HG03175 (cell line): ENCODE measurements around the gene PITPNC1.
A peak's percentile ranks its signal among the peaks of the same experiment; 100 is the strongest.
"Not testable (repeated sequence)": the region's sequence is repeated elsewhere in the genome, so short reads cannot be mapped to it uniquely, and the experiment has no call there.

Experiments used
- ATAC-seq: cut with Tn5 transposase; IDR thresholded peaks from one replicate; pipeline ENCODE4 v1.9.1; 2021; ENCODE audit warnings: mild to moderate bottlenecking, moderate library complexity; ENCODE audit not compliant: unreplicated experiment

PITPNC1 gene

DNA sequence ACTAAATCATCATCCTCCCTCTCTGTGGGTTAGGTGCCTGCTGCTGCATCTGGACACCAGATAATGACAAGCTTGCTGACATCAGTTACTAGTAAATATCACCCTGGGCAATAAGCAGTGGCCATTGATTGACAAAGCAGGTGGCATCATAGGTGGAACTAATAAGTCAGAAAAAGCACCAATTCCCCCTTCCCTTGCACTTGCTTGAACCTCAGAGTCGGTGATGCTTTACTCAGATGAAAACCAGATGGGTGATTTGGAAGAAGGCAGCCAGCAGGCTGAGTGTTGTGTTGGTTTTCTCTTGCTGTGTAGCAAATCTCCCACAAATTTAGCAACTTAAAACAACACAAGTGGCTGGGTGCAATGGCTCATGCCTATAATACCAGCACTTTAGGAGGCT, 193.7 kb downstream of the PITPNC1 start:
- no peak for ATAC-seq

DNA sequence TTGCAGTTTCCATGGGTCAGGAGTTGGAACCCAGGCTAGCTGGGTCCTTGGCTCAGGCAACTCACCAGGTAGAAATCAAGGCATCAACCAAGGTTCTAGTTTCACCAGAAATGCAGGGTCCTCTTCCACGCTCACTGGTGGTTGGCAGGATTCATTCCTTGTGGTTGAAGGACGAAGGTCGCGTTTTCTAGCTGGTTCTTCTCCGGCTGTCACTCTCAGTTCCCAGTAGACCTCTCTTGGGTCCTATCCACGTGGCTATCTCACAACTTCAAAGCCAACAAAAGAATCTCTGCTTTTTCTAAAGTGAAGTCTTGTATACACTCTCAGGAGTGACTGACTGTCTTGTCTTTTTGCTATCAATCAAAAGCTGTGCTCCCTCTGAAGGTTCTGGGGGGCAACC, 194.4 kb downstream of the PITPNC1 start:
- ATAC-seq, result no peak

DNA sequence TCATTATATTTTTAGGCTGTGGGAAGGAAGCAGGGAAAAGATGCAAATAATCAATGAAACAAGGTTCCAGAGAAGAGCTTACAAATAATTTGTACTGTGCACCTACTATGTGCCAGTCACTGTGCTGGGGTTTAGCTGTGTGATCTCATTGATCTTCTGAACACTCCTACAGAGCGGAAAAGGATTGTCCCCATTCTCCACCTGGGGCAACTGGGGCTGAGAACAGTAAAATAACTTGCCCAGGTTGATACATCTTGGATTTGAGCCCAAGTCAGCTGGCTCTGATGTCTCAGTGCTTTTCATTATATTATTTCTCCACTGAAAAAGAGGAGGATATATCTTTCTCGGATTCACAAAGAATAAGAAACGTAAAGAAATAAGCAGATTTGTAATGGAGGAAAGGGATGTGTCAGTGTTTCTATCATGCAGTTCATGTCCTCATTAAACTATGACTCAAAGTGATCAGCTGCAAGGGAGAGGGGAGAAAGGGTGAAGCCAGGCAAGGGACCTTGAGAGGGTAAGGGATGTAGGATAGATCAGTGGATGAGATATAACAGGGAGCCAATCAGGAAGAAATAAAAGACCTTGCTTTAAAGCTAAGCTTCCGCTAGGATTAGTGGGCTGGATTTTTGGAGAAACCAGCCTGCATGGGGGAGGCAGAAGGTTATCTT, 197.0 kb downstream of the PITPNC1 start:
- ATAC-seq, result peak; percentile 7

DNA sequence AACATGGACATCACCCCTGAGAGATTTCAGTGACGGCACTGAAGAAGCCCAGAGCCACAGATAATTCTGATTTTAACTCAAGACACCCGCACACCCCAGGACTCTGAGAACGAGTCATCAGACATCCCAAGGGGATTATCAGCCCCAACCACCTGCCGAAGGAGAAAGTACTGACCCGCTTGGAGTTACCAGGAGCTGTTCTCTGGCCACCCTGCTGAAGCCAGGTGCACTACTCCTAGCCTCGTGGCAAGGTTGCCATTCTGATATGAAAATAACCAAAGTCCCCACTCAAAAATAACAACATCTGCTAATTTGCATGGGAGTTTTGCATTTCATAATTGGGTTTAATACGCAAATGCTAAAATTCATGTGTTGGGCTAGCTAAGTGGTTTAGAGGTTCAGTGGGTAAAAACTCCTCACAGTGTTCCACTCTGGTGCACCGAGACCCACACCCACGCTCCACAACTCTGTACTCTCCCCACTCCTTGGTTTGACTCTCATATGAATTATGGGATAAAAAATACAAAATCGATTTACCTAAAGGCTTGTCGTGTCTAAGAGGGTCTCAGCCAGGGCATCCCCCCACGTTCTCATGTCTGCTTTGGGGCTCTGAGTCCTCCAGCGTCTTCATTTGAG, 197.7 kb downstream of the PITPNC1 start:
- ATAC-seq, result peak; percentile 50

DNA sequence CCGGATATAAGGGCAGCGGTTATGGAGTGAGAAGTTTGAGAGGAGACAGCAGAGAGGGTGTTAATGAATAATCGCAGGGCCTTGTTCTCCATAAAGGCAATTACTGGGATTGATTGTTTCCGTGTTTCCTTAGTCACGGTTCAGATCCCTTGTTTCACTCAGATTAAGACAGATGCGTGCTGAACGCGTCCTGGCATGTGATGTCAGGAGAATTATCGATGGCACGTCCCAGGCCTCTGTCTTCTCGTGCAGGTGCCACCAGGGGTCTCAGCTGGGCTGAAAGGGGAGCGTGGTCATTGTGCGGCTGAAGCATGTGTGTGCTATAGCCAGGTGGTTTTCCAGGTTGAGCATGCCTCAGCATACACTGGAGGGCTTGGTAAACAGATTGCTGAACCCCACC, 198.2 kb downstream of the PITPNC1 start:
- ATAC-seq, result peak; percentile 31

DNA sequence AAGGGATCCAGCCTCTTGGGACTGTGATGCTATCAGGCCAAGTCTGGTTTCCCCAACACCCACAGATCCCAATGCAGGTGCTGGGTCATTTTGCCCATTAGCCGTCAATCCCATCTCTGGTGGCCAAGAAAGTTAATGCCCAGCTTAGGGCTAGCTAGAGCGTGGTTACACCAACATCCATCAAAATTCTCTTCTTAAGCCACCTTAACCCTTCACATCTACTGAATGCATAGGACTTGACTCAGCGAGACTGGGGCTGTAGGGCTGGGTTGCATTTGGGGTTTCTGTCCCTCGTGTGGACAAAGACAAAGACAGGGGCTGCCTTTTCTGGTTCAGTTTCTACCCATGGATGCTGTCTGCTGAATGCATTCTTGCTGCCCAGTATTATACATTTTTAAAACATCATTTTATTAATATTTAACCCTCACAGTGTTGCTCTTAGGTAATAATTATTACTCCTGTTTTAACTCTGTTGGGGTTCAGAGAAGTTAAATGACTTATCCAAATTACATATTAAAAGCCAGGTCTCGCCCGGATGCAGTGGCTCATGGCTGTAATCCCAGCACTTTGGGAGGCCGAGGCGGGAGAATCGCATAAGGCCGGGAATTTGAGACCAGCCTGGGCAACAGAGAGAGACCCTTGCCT, 199.5 kb downstream of the PITPNC1 start:
- no peak for ATAC-seq

DNA sequence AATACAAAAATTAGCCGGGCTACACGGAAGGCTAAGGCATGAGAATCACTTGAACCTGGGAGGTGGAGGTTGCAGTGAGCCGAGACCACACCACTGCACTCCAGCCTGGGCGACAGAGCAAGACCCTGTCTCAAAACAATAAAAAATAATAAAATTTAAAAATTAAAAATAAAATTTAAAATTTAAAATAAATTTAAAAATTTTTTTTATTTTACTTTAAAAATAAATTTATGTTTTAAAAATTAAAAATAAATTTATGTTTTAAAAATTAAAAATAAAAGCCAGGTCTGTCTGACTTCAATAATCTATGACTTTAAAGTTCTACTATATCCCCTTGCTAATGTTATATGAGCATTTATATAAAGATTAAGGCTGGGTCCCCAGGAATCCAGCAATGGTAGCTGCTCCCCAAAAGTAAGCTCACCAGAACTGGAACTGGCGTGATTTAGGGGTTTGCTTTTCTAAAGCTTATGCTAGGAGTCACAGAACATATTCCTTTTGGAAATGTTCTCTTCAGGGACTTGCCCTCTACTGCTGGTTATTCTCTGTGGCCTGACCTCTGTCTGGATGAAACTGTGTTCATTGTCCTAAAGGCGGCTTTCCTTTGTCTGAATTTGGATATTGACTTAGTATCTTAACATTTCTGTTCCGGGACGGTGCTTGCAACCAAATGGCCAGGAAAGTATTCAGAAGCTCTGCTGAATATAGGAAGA, 200.5 kb downstream of the PITPNC1 start:
- no peak for ATAC-seq

DNA sequence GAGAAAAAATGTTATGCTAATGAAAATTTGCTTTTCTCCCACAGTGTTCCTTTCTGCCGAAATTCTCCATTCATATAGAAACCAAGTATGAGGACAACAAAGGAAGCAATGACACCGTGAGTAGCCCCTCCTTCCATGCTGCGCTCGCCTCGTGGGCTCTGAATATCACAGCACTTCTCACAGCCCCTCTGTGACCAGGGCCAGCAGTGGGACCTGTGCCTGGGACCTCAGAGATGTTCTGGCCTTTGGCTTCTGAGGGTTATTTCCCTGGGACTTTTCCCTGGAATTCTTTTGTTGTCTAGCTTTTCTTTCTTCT, 201.0 kb downstream of the PITPNC1 start:
- no peak for ATAC-seq

DNA sequence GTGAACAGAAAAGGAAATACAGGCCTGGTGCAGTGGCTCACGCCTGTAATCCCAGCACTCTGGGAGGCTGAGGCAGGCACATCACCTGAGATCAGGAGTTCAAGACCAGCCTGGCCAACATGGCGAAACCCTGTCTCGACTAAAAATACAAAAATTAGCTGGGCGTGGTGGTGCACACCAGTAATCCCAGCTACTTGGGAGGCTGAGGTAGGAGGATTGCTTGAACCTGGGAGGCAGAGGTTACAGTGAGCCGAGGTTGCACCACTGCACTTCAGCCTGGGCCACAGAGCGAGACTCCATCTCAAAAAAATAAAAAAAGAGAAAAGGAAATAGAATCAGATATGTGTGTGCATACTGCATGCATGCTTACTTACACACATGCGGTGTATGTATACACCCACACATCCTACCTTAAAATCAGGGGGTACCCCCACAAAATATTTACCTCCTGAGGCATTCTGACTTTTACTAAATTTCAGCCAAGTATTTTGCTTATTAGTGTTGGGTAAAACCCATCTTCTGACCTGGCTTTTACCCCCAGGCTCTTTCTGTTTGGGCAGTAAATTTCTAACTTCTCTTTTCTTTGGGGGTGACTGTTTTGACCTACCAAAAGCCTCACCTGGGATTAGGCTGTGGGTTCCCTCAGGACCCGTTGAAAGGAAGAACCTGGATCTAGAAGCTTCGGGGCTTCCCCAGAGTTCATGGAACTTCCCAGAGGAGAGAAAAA, 201.8 kb downstream of the PITPNC1 start:
- not testable (repeated sequence) for ATAC-seq

DNA sequence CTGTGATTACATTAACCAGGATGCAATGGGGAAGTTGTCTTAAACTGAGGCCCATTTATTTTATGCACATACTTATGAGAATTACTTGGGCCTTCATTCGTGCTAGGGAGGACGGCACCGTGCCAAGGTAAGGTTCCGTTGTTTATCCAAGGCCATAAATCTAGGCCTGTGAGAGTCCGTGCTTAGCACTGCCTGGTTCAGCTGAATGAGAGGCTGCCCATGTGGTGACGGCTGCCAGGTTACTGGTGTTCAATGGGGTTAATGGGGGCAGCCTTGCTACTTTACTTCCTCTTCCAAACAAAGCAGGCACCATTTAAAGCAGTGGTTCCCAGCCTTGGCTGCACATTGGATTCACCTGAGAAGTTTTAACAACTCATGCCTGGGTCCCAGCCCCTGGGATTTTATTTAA, 205.6 kb downstream of the PITPNC1 start:
- no peak for ATAC-seq

DNA sequence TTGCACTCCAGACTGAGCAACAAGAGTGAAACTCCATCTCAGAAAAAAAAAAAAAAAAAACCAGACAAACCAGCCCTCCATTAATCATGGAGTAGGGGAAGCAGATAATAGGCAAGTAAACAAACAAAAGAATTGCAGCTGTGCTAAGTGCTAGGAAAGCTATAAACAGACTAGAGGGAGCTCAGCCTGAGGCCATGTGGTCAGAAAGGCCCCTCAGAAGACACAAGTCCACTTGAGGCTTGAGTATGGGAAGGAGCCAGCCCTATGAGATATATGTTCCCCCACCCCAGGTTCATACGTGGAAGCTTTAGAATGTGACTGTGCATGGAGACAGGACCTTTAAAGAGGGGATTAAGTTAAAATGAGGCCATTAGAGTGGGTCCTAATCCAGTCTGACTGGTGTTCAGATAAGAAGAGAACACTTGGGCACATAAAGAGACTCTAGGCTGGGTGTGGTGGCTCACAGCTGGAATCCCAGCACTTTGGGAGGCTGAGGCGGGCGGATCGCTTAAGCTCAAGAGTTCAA, 208.1 kb downstream of the PITPNC1 start:
- no peak for ATAC-seq

DNA sequence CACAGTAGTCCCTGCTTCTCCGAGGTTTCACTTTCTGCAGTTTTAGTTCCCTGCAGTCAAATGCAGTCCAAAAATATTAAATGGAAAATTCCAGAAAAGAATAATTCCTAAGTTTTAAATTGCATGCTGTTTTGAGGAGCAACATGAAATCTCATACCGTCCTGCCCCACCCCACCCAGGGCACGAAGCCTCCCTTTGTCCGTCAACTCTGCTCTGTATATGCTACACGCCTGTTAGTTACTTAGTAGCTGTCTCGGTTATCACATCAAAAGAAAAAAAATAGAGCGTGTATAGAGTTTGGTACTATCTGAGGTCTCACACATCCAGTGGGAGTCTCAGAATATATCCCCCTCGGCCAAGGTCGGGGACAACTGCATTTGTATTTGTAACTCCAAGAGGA, 211.2 kb downstream of the PITPNC1 start:
- ATAC-seq, result no peak

DNA sequence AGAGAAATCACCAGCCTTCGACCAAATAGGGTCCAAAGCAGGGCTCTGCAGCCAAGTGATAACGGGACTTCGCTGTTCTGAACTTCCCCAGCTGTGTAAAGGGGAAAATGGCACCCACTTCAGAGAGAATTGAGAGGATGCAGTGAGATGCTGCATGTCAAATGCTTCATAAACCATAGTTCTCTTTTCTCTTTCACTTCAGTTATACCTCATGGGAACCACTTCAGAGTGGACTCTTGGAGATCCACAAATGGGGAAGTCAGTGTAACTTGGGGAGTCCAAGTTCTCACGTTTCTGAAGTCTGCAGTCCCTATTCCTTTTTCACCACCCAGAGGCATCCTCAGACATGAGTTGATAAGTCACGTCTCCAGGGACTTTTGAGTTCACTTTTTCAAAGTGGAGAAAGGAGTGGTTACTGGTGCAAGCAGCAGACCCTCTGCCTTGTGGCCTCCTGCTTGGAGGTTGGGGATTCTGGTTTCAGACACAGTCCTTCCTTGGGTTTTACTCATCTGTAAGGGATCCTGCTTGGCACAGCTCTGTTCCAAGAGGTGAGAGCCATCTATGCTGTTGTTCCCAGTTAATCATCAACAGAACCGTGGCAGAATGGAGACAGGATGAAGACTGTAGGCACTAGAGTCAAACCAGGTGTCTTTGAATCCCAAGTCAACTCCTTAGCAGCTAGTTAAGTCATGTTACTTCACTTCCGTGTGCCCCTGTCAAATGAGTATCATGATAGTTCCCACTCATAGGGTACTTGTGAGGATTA, 217.2 kb downstream of the PITPNC1 start:
- no peak for ATAC-seq

DNA sequence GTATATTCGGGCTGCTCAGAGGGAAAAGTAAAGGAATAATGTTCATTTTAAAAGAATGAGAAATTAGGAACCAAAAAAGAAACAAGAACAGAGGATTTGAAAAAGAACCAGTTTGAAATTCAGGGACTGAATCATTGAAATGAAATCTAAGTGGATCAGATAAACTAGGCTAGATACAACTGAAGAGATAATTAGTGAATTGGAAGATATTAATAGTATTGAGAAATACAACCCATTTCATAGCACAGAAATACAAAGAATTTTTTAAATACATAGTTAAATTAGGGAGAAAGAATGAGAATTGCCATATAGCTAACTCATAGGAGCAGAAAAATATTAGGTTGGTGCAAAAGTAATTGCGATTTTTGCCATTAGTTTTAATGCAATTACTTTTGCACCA, 223.3 kb downstream of the PITPNC1 start:
- no peak for ATAC-seq

DNA sequence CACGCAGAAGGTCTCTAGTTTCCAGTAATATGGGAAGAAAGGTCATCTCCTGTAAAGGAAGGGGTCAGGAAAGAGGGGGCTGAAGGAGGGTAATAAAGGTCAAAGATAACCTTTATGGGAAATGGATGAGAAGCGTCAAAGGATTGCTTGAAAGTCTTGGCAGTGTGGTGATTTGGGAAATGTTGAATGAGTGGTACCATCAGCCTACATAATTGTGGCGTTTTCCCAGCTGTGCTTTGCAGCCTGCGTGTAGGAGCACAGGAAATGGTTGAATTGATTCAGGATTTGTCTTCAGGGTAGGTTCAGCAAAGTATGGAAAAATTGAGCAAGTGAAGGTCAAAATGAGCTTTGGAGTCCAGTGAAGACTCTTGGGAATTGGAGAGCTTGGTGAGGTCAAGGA, 224.8 kb downstream of the PITPNC1 start:
- no peak for ATAC-seq

DNA sequence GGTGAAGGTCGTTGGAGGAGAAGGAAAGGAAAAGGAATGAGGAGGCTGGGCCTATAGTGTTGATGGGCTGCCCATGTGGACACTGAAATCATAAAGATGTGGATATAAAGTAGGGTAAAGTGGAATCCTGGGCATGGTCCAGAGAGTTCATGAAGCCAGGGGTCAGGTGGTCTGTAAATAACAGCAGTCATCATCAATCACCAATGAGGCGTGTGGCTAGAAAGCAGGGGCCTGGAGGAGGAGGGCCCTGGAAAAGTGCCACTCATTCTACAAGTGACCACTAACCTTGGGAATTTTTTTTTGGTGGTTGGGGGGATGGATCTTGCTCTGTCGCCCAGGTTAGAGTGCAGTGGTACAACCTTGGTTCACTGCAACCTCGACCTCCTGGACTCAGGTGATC, 225.4 kb downstream of the PITPNC1 start:
- no peak for ATAC-seq

DNA sequence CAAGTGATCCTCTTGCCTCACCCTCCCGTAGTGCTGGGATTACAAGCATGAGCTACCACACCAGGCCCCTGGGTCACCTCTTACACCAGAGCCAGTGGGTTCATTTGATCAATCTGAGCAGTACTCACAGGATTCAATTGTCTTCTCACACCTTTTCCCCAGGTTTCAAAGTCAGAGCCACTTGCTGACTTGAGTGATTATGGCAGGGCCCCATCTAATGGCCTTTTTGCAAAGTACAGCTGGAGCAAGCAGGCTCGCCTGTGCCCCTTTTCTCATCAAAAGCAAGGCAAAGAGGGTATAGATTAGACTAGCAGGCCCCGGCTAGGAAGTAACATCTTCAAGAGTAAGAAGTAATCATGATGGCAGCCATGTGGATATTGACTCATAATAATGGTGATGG, 225.9 kb downstream of the PITPNC1 start:
- ATAC-seq, result no peak

DNA sequence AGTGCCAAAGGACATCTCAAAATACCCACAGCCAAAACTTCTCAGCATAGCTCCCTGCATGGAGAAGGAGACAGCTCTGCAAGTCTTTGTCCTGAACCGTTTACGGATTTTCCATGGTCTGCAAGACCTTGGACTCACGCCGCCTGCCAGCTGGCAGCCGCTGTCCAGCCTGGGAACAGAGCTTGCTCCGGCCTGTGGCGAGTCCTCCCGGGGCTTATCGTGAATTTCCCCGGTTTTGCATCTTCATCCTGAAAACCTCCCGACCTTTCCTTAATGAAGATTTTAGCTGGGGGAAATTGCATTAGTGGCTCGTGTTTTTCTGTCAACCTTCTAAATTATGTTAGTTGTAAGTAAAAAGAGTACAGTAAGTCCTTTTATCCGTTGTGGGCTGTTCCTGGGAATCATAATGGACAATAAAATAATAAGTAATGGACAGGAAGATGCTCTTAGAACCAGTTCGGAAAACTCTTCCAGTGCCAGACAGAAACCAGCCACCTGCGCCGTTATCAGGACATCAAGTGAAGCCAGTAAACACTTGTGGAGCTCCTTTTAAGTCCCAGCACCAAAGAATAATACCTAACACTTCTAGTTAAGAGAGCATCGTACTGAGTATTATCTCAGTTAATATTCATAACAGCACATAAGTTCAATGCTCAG, 228.3 kb downstream of the PITPNC1 start:
- ATAC-seq, result no peak

DNA sequence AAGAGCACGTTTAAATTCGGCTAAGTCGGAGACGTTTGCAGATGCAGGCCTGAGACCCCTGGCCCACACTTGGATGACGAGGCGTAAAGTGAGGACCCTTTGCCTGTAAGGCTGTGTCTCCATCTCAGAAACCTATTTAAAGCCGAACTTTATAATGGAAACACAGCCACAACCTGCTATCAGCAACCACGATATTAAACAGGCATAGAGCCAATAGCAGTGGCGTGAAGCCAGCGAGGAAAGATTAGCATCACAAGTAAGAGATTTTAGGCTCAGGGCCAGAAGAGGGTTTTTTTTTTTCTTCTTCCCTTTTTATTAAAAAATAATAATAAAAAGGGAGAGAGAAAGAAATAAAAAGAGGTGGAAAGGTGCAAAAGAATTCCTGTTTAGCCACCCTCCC, 229.4 kb downstream of the PITPNC1 start:
- ATAC-seq, result no peak
